Measurements from ENCODE around the gene ZNF275. TPM values are rescaled to one million over a fixed set of nuclear protein-coding genes. Genes with fewer than 3 reads are reported as not detected.
"Not testable (repeated sequence)": the region's sequence is repeated elsewhere in the genome, so short reads cannot be mapped to it uniquely, and the experiment has no call there.

ZNF275 gene
- total RNA-seq, 2 experiments from 2014 or later, result 19.6 to 20.2 TPM

DNA sequence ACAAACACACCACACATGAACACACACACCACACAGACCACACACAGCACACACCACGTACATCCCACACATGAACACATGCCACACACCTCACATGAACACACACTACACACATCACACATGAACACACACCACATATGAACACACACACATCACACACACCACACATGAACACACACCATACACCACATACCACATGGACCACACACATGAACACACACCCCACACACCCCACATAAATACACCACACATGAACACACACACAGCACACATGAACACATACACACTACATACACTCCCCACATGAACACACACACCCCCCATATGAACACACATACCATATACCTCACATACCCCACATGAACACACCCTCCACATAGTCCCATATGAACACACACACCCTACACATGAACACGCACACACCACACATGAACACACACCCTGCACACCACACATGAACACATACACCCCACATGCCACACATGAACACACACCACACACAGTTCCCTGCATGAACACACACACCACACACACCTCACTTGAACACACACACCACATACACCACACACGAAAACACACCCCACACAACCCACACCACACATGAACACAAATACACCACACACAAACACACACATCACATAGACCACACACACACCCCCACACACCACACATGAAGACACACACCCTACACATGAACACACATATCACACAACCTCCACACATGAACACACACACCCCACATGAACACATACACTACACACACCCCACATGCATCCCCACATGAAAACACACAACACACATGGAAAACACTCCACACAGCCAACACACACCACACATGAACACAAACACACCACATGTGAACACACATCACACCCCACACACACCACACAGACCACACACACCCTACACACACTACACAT, 48.9 kb downstream of the ZNF275 start:
- no peaks in the 10 kb centered on the region for H3K4me1 ChIP-seq (ENCODE audit: insufficient read depth, low read length, poor library complexity, severe bottlenecking)
- BruUV-seq (replicated peaks), result no TSS peak
- no peaks in the 10 kb centered on the region for H3K9me2 ChIP-seq (ENCODE audit: insufficient read depth, low read length)
- intact Hi-C loops (cut with micrococcal nuclease; ENCODE audit: unreplicated experiment), result no loop called here
- no peak overlapping the region for H3K4me2 ChIP-seq (ENCODE audit: low read length)
- no peaks in the 10 kb centered on the region for H3K9me3 ChIP-seq (ENCODE audit: low read length)
- no peaks in the 10 kb centered on the region for H3K79me2 ChIP-seq (ENCODE audit: insufficient read depth, low read depth, low read length)
- H2AFZ ChIP-seq (ENCODE audit: low read length), result no peak overlapping the region
- no peaks in the 10 kb centered on the region for H3K36me3 ChIP-seq (ENCODE audit: insufficient read depth, low read length)
- no peak for TF ChIP-seq EZH2phosphoT487 (IDR thresholded peaks at IDR 0.05; ENCODE audit: borderline replicate concordance, low read depth, low read length)
- TF ChIP-seq, protein P1, sequence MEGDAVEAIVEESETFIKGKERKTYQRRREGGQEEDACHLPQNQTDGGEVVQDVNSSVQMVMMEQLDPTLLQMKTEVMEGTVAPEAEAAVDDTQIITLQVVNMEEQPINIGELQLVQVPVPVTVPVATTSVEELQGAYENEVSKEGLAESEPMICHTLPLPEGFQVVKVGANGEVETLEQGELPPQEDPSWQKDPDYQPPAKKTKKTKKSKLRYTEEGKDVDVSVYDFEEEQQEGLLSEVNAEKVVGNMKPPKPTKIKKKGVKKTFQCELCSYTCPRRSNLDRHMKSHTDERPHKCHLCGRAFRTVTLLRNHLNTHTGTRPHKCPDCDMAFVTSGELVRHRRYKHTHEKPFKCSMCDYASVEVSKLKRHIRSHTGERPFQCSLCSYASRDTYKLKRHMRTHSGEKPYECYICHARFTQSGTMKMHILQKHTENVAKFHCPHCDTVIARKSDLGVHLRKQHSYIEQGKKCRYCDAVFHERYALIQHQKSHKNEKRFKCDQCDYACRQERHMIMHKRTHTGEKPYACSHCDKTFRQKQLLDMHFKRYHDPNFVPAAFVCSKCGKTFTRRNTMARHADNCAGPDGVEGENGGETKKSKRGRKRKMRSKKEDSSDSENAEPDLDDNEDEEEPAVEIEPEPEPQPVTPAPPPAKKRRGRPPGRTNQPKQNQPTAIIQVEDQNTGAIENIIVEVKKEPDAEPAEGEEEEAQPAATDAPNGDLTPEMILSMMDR (conservative IDR thresholded peaks at IDR 0.05; ENCODE audit: low read length), result no peak
- H4K20me1 ChIP-seq (ENCODE audit: insufficient read depth, low read length), result no peaks in the 10 kb centered on the region
- CTCF ChIA-PET (ENCODE audit: unreplicated experiment), result no interaction called here
- no peak for DNase-seq (ENCODE audit: low spot score)
- no peak overlapping the region for H3K4me3 ChIP-seq (ENCODE audit: low read depth, low read length, poor library complexity, severe bottlenecking)
- H3K27ac ChIP-seq (ENCODE audit: low read depth, low read length, poor library complexity, severe bottlenecking), result no peak overlapping the region
- POLR2A ChIA-PET, result no interaction called here

DNA sequence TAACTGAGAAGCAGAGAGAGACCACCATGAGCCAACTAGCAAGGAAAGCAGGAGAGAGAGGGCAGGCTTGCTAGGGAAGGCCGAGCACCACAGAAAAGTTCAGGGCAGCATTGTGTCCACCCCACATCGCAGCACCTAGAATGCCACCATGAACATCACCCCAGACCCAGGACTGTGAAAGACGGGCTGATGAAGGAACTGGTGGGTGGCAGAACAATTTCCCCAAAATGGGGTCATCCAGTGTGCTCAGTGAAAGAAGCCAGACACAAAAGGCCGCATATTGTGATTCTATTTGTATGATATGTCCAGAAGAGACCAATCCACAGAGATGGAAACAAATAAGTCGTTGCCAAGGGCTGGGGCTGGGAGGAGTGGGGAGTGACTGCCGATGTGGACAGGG, 50.4 kb downstream of the ZNF275 start:
- H3K4me2 ChIP-seq (ENCODE audit: low read length), result no peak overlapping the region
- no peaks in the 10 kb centered on the region for H3K9me2 ChIP-seq (ENCODE audit: insufficient read depth, low read length)
- TF ChIP-seq, protein P1 (conservative IDR thresholded peaks at IDR 0.05; ENCODE audit: low read length), result no peak
- TF ChIP-seq EZH2phosphoT487 (IDR thresholded peaks at IDR 0.05; ENCODE audit: borderline replicate concordance, low read depth, low read length), result no peak
- no peak overlapping the region for H3K4me3 ChIP-seq (ENCODE audit: low read depth, low read length, poor library complexity, severe bottlenecking)
- no peak overlapping the region for H3K27ac ChIP-seq (ENCODE audit: low read depth, low read length, poor library complexity, severe bottlenecking)
- no peaks in the 10 kb centered on the region for H3K36me3 ChIP-seq (ENCODE audit: insufficient read depth, low read length)
- no peaks in the 10 kb centered on the region for H4K20me1 ChIP-seq (ENCODE audit: insufficient read depth, low read length)
- no peaks in the 10 kb centered on the region for H3K79me2 ChIP-seq (ENCODE audit: insufficient read depth, low read depth, low read length)
- intact Hi-C loops (cut with micrococcal nuclease; ENCODE audit: unreplicated experiment), result no loop called here
- no peak for DNase-seq (ENCODE audit: low spot score)
- H2AFZ ChIP-seq (ENCODE audit: low read length), result no peak overlapping the region
- no peaks in the 10 kb centered on the region for H3K9me3 ChIP-seq (ENCODE audit: low read length)
- no peaks in the 10 kb centered on the region for H3K4me1 ChIP-seq (ENCODE audit: insufficient read depth, low read length, poor library complexity, severe bottlenecking)
- ChIA-PET CTCF (ENCODE audit: unreplicated experiment) (no interaction called here), POLR2A (no interaction called here)
- no TSS peak for BruUV-seq (replicated peaks)

DNA sequence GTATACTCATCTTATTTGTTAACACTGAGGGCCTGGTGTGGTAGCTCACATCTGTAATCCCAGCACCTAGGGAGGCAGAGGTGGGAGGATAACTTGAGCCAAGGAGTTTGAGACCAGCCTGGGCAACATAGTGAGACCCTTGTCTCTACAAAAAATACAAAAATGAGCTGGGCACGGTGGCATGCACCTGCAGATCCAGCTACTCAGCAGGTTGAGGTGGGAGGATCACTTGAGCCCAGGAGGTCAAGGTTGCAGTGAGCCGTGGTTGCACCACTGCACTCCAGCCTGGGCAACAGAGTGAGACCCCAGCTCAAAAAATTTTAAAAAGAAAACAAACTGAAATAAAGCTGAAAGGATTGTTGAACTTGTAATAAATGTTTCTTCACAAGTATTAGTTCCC, 51.0 kb downstream of the ZNF275 start:
- H3K9me2 ChIP-seq (ENCODE audit: insufficient read depth, low read length); H3K36me3 ChIP-seq (ENCODE audit: insufficient read depth, low read length); intact Hi-C loops (cut with micrococcal nuclease; ENCODE audit: unreplicated experiment); H3K9me3 ChIP-seq (ENCODE audit: low read length); H3K4me1 ChIP-seq (ENCODE audit: insufficient read depth, low read length, poor library complexity, severe bottlenecking); H3K27ac ChIP-seq (ENCODE audit: low read depth, low read length, poor library complexity, severe bottlenecking); H2AFZ ChIP-seq (ENCODE audit: low read length); H3K4me2 ChIP-seq (ENCODE audit: low read length); H3K79me2 ChIP-seq (ENCODE audit: insufficient read depth, low read depth, low read length); POLR2A ChIA-PET; H3K4me3 ChIP-seq (ENCODE audit: low read depth, low read length, poor library complexity, severe bottlenecking); DNase-seq (ENCODE audit: low spot score); H4K20me1 ChIP-seq (ENCODE audit: insufficient read depth, low read length); BruUV-seq (replicated peaks); CTCF ChIA-PET (ENCODE audit: unreplicated experiment): not testable (repeated sequence)
